Raji (cell line): Measurements from ENCODE around the gene RASA3.

ENCODE experiments used
- POLR2A ChIP-seq: IDR thresholded peaks from 2 replicates; pipeline ENCODE4 v1.6.1; 2011; ENCODE audit warnings: low read depth, low read length, control low read depth; ENCODE audit not compliant: insufficient read depth

Gene RASA3

GRCh38 chr13:113990321-113990837 lies 142.0 kb downstream of the RASA3 start:
- TF ChIP-seq POLR2A: no peak

- TF ChIP-seq POLR2A: no peak
These were observed 142.7 kb downstream of the RASA3 start for GRCh38 chr13:113989585-113990300.

- TF ChIP-seq POLR2A: no peak
These were observed 150.1 kb downstream of the RASA3 start for GRCh38 chr13:113982296-113982661.

GRCh38 chr13:113981611-113982295 lies 150.7 kb downstream of the RASA3 start:
- no peak for TF ChIP-seq POLR2A

GRCh38 chr13:113981194-113981605 lies 151.2 kb downstream of the RASA3 start:
- no peak for TF ChIP-seq POLR2A

- TF ChIP-seq POLR2A: no peak
These were observed 151.8 kb downstream of the RASA3 start for GRCh38 chr13:113980489-113981064.

- TF ChIP-seq POLR2A: no peak
These were observed 152.5 kb downstream of the RASA3 start for GRCh38 chr13:113979791-113980471.

GRCh38 chr13:113978741-113979481 lies 153.5 kb downstream of the RASA3 start:
- no peak for TF ChIP-seq POLR2A

- TF ChIP-seq POLR2A: no peak
These were observed 154.4 kb downstream of the RASA3 start for GRCh38 chr13:113977976-113978375.

GRCh38 chr13:113976711-113977684 lies 155.4 kb downstream of the RASA3 start:
- no peak for TF ChIP-seq POLR2A

- TF ChIP-seq POLR2A: no peak
These were observed 157.0 kb downstream of the RASA3 start for GRCh38 chr13:113975416-113975815.

GRCh38 chr13:113974304-113975281 lies 157.8 kb downstream of the RASA3 start:
- TF ChIP-seq POLR2A: no peak
